LNCAP (cell line): ENCODE data around the gene AP1S3.

Source experiments
- TF ChIP-seq, protein P1 (sequence below): fragments of 450-650 bp; IDR thresholded peaks from 2 replicates; pipeline ENCODE4 v1.5.1; 2017; ENCODE audit warnings: mild to moderate bottlenecking

The AP1S3 gene

DNA sequence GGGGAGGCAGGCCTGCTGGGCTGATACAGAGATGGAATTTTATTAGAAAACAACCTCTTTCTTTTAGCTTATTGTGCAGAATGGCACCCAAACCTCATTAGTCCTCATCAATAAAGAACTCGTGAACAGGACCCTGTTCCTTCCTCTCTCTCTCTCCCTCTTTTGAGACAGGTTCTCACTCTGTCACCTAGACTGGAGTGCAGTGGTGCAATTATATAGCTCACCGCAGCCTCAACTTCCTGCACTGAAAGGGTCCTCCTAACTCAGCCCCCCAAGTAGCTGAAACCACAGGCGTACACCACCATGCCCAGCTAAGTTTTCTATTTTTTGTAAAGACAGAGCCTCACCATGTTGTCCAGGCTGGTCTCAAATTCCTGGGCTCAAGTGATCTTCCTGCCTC lies 21.7 kb upstream of the AP1S3 start:
- TF ChIP-seq, protein P1, sequence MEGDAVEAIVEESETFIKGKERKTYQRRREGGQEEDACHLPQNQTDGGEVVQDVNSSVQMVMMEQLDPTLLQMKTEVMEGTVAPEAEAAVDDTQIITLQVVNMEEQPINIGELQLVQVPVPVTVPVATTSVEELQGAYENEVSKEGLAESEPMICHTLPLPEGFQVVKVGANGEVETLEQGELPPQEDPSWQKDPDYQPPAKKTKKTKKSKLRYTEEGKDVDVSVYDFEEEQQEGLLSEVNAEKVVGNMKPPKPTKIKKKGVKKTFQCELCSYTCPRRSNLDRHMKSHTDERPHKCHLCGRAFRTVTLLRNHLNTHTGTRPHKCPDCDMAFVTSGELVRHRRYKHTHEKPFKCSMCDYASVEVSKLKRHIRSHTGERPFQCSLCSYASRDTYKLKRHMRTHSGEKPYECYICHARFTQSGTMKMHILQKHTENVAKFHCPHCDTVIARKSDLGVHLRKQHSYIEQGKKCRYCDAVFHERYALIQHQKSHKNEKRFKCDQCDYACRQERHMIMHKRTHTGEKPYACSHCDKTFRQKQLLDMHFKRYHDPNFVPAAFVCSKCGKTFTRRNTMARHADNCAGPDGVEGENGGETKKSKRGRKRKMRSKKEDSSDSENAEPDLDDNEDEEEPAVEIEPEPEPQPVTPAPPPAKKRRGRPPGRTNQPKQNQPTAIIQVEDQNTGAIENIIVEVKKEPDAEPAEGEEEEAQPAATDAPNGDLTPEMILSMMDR: no peak

DNA sequence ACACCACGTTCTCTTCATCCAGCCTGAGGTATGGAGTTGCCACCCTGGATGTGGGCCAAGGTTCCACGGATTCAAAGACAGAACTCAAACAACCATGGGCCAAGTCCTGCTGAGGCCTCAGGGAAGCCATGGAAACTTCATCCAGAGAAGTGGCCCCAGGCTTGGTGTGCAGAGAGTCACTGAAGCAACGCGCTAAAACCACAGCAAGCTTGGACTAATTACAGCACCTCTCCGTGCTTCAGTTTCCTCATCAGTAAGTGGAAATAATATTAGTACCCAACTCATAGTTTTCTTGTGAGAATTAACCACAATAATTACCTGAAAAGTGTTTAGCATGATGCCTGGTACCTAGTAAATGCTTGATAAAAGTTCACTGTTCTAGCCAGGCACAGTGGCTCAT lies 19.2 kb upstream of the AP1S3 start:
- TF ChIP-seq, protein P1: no peak

DNA sequence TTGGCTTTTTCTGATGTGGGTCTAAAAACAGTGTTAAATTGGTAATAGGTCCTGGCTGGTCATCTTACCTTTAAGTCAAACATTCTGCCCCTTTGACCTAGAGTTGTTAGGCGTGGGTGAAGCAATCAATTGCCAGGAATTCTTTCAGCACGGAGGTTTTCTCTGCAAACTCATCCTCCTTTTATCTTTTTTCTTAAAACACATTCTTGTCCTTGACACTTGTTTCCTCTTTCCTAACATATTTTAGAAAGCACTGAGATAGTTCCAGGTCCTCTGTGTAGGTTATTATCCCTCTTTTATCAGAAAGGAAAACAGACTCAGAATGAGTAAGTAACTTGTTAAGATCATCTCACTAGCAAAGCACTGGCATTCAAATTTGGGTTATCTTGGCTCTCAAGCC lies 18.6 kb upstream of the AP1S3 start:
- TF ChIP-seq, protein P1: no peak

DNA sequence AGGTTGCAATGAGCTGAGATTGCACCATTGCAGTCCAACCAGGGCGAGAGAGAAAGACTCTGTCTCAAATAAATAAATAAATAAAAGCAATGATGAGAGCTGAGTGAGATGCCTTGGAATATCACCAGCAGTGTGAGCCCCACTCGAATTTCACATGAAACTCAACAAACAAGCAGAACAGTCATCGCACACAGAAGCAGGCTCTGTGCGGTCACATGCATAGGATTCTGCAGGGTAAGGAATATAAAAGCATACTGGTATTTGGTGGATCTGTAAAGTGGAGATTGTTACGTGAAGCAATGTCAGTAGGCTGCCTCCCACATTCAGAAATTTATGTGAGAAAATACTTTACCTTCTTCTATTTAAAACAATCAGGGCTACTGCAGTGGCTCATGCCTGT lies 18.0 kb upstream of the AP1S3 start:
- TF ChIP-seq, protein P1: no peak

DNA sequence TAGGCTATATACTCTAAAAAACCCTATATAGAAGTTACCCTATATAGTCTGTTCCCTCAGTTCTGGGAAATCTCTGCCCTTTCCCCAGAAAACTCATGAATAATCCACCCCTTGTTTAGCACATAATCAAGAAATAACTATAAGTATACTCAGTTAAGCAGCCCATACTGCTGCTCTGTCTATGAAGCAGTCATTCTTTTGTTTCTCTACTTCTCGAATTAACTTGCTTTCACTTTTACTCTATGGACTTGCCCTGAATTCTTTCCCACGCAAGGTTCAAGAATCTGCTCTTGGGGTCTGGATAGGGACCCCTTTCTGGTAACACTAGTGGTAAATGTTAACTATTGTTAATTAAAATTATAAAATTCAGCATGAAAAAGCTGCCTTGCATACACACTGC lies 17.4 kb upstream of the AP1S3 start:
- TF ChIP-seq, protein P1: no peak

DNA sequence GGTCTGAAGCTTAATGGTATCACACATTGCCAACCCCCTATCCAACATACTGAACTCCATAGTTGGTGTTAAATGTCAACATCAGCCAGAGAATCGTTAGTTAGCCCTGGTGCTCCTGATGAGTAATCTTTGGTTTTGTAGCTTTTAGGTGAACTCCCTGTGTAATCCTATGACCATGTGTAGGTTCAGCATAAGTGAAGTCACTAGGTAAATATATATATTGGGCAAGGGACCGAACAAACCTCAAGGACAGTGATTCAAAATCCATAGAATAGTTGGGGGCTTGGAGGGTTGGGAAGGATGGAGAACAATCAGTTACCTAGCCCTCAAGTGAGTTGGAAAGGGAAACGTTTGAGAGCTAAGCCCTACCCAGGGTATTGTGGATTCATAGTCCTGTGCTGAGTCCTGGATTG lies 16.0 kb upstream of the AP1S3 start:
- TF ChIP-seq, protein P1: no peak

DNA sequence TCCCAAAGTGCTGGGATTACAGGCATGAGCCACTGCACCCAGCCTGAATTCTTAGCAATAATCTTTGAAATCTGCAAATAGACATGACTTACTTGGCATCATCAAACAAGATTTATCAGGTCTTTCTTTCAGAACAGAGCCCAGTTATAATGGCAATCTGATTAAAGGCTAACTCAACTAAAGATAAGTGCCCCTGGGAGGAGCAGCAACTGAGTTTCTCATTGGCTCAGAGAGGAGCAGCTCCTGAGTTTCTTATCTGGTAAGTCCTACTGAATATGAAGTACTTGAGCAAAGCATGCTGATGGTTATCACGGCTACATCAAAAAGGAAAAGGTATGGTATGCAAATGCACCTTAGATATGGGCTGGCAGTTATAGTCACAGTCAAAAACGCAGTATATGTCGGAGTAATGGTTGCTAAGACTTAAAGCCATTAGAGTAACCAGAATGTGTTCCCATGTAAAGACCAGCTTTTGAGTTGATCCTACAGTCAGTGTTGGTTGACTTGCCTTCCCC lies 15.0 kb upstream of the AP1S3 start:
- TF ChIP-seq, protein P1: no peak

DNA sequence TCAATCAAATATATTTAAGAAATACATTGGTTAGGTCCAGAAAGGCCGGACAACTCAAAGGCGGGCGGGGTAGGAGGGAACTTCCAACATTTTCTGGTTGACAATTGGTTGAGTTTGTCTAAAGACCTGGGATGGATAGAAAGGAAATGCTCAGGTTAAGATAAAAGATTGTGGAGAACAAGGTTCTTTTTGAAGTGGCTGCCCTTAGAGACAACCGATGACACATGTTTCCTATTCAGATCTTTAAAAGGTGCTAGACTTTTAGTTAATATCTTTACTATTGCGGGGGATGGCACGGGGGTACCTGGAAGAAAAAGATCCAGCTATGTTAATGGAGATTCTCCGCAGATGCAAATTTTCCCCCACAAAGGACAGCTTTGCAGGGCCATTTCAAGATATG lies 10.0 kb upstream of the AP1S3 start:
- TF ChIP-seq, protein P1: no peak
